Ascending aorta (tissue), 2 donors: ENCODE measurements around the gene NOL4L. TPM values are rescaled to one million over a fixed set of nuclear protein-coding genes. Genes with fewer than 3 reads are reported as not detected.

ENCODE experiments used
- DNase-seq, 2 donors: peaks; one replicate each; pipeline ENCODE4 v3.0.0-alpha.2; 2019; ENCODE audit warnings: low spot score in 2 of 2
- H3K27ac ChIP-seq, 2 donors: fragments of 200-600 bp; sonication (generic); one replicate each; pipeline ENCODE4 v1.5.1; 2016 to 2017; ENCODE audit warnings: mild to moderate bottlenecking in 1 of 2
- H3K27me3 ChIP-seq: fragments of 200-600 bp; sonication (generic); one replicate; pipeline ENCODE4 v1.5.1; 2017
- H3K36me3 ChIP-seq, 2 donors: fragments of 200-600 bp; sonication (generic); one replicate each; pipeline ENCODE4 v1.5.1; 2016
- H3K4me1 ChIP-seq, 2 donors: fragments of 200-600 bp; sonication (generic); one replicate each; pipeline ENCODE4 v1.5.1; 2016 to 2017; ENCODE audit warnings: mild to moderate bottlenecking in 1 of 2
- H3K4me3 ChIP-seq, 2 donors: fragments of 200-600 bp; sonication (generic); one replicate each; pipeline ENCODE4 v1.5.1; 2016 to 2017; ENCODE audit warnings: mild to moderate bottlenecking in 1 of 2
- H3K9me3 ChIP-seq, 2 donors: fragments of 200-600 bp; sonication (generic); one replicate each; pipeline ENCODE4 v1.5.1; 2016
- intact Hi-C: fragments of 100-400 bp; cut with DNase I; formaldehyde crosslinking; loops from one replicate; pipeline ENCODE4 v1.15.1; 2023
- total RNA-seq: library from RNA; depleted of rRNA; stranded (reverse); fragments of >200 nt; gene quantifications from one replicate; pipeline ENCODE4 v1.1.0, GENCODE V29; 2016
- TF ChIP-seq, protein P1 (sequence below), 3 experiments: fragments of 200-600 bp in 2 of 3; fragments of 450-650 bp in 1 of 3; sonication (generic) in 2 of 3; IDR thresholded peaks; one replicate each; pipeline ENCODE4 v1.5.1; 2016 to 2019; ENCODE audit warnings: antibody characterized with exemption in 3 of 3, mild to moderate bottlenecking in 1 of 3, moderate library complexity in 1 of 3

Gene NOL4L
- total RNA-seq, 1 donor from 2014 or later = 19.8 TPM

GRCh38 chr20:32562495-32562911 lies 22.6 kb downstream of the NOL4L start:
- no peaks in the 10 kb centered on the region for H3K27me3 ChIP-seq
- no peak overlapping the region for H3K27ac ChIP-seq
- no peak for DNase-seq
- TF ChIP-seq, protein P1, sequence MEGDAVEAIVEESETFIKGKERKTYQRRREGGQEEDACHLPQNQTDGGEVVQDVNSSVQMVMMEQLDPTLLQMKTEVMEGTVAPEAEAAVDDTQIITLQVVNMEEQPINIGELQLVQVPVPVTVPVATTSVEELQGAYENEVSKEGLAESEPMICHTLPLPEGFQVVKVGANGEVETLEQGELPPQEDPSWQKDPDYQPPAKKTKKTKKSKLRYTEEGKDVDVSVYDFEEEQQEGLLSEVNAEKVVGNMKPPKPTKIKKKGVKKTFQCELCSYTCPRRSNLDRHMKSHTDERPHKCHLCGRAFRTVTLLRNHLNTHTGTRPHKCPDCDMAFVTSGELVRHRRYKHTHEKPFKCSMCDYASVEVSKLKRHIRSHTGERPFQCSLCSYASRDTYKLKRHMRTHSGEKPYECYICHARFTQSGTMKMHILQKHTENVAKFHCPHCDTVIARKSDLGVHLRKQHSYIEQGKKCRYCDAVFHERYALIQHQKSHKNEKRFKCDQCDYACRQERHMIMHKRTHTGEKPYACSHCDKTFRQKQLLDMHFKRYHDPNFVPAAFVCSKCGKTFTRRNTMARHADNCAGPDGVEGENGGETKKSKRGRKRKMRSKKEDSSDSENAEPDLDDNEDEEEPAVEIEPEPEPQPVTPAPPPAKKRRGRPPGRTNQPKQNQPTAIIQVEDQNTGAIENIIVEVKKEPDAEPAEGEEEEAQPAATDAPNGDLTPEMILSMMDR (IDR thresholded peaks at IDR 0.05) = no peak
- H3K4me1 ChIP-seq = no peaks in the 10 kb centered on the region
- intact Hi-C loops = no loop called here
- no peak overlapping the region for H3K4me3 ChIP-seq
- no peaks in the 10 kb centered on the region for H3K9me3 ChIP-seq
- H3K36me3 ChIP-seq = no peaks in the 10 kb centered on the region

DNA sequence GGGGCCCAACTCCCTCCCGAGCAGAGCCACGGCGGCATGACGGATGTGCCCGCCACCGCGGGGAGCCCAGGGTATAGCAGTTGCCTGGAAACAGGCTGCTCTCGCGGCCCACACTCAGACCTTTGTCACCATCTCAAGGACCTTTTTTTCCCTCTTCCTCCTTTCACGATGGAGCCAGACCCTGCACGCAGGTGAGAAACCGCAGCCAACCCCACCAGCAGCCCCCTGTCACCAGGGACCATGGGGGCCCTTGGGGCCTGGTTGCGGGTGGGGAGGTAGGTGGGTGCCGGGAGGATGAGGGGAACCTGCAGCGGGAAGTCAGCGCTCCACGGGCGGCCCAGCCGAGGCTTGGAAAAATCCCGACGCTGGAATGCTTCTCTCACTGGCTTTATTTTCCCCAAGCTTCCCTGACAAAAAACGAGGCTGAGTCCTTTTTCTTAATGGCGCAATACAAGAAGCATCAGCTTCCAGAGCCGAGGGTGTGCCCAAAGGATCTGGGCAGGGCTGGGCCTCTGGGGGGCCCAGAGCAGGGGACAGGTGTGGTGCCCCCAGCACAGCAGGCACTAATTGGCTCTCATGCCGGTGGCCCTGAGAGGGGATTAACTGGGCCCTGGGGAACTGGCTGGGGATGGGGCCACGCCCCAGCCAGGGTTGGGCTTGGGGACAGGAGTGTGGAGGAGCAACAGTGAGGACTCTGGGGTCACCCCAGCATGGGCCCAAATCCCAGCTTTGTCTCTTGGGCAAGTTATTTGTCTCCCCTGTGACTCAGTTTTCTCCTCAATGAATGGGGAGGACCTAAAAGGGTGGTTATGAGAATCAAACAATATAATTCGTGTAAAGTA lies 23.9 kb downstream of the NOL4L start:
- no peaks in the 10 kb centered on the region for H3K36me3 ChIP-seq
- no peaks in the 10 kb centered on the region for H3K4me1 ChIP-seq
- no peaks in the 10 kb centered on the region for H3K9me3 ChIP-seq
- no peak overlapping the region for H3K27ac ChIP-seq
- no peak for DNase-seq
- TF ChIP-seq, protein P1 (IDR thresholded peaks at IDR 0.05) = no peak
- no peaks in the 10 kb centered on the region for H3K27me3 ChIP-seq
- H3K4me3 ChIP-seq = no peak overlapping the region
- intact Hi-C loops = no loop called here

DNA sequence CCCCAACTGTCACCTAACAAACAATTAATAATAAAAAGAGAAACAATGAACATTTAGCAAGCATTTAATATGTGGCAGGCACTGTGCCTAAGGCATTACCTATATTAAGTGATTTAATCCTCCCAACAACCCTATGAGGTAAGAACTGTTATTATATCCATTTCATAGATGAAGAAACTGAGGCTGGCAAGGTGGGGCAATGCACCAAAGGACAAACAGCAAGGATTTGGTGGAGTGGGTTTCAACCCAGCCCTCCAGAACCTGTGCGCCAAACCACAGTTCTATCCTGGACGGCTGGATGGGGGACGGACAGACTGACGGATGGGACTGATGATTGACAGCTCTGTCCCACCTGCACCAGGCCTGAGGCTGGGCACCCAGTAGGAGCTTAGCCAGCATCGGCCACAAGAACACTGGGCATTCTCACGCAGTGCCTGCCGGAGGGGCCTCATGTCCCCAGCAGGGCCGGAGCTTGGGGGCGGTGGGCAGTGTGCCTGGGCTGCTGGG lies 24.6 kb downstream of the NOL4L start:
- Histone ChIP-seq H3K27me3 (no peaks in the 10 kb centered on the region), H3K9me3 (no peaks in the 10 kb centered on the region), H3K27ac (no peak overlapping the region), H3K4me1 (no peaks in the 10 kb centered on the region), H3K4me3 (no peak overlapping the region), H3K36me3 (no peaks in the 10 kb centered on the region)
- TF ChIP-seq, protein P1 (IDR thresholded peaks at IDR 0.05) = no peak
- intact Hi-C loops = no loop called here
- DNase-seq = no peak

GRCh38 chr20:32559753-32560380 lies 25.3 kb downstream of the NOL4L start:
- no peak for DNase-seq
- H3K27ac ChIP-seq = no peak overlapping the region
- no peaks in the 10 kb centered on the region for H3K9me3 ChIP-seq
- H3K4me1 ChIP-seq = no peaks in the 10 kb centered on the region
- TF ChIP-seq, protein P1 (IDR thresholded peaks at IDR 0.05) = no peak
- no peaks in the 10 kb centered on the region for H3K27me3 ChIP-seq
- intact Hi-C loops = no loop called here
- no peak overlapping the region for H3K4me3 ChIP-seq
- no peaks in the 10 kb centered on the region for H3K36me3 ChIP-seq

DNA sequence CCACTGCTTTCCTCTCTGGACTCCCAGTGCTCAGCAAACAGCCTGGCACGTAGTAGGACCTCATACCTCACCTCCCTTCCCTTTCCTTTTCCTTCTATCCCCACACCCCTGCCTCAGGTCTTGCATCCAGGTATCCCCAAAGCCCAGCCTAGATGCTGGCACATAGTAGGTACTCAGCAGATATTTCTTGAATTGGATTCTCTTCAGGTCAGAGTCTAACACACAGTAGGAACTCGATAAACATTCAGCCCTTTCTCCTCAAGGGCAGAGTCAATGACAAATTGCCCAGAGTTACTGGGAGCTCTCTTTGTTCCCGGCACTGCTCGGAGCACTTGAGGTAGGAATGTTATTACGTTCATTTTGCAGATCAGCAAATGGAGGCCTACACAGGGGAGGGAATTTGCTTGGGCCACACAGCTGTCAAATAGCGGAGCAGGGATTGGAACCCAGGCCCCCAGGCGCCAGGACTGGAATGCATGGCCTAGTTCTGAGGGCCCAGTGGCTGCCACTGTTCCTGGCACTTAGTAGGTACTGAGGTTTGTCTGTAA lies 25.9 kb downstream of the NOL4L start:
- H3K27me3 ChIP-seq = no peaks in the 10 kb centered on the region
- no peak for DNase-seq

More for the DNA sequence above, 25.9 kb downstream of the NOL4L start:
- H3K4me3 ChIP-seq = no peak overlapping the region
- no peak overlapping the region for H3K27ac ChIP-seq
- H3K36me3 ChIP-seq = no peaks in the 10 kb centered on the region
- TF ChIP-seq, protein P1 (IDR thresholded peaks at IDR 0.05) = no peak
- intact Hi-C loops = no loop called here
- no peaks in the 10 kb centered on the region for H3K9me3 ChIP-seq
- no peaks in the 10 kb centered on the region for H3K4me1 ChIP-seq
